ENCODE data around the gene CALHM1.

- TF ChIP-seq EZH2 (IDR thresholded peaks at IDR 0.05; ENCODE audit: borderline replicate concordance, low read depth, low read length, poor library complexity, severe bottlenecking): no peak
- TF ChIP-seq CTCF (conservative IDR thresholded peaks at IDR 0.05; ENCODE audit: low read depth, low read length): no peak
These were observed 44.4 kb upstream of the CALHM1 start for GRCh38 chr10:103502849-103503660.

Measured in A673 (cell line).